NT2/D1 (cell line): Measurements from ENCODE around the gene MEG3.

ENCODE experiments used
- DNase-seq: peaks from one replicate; pipeline ENCODE4 v3.0.0-alpha.2; 2011; ENCODE audit warnings: low read depth, low spot score
- H3K27me3 ChIP-seq: 2 replicates; pipeline ENCODE4 v1.6.0; 2011; ENCODE audit warnings: mild to moderate bottlenecking; ENCODE audit not compliant: insufficient read length, insufficient read depth
- H3K36me3 ChIP-seq: 2 replicates; pipeline ENCODE4 v1.6.1; 2011; ENCODE audit warnings: mild to moderate bottlenecking, low read length, mixed read lengths; ENCODE audit not compliant: insufficient read depth, insufficient read length
- H3K4me1 ChIP-seq: 2 replicates; pipeline ENCODE4 v1.5.1; 2011; ENCODE audit not compliant: insufficient read depth, insufficient read length
- H3K4me3 ChIP-seq: 2 replicates; pipeline ENCODE4 v1.5.1; 2011; ENCODE audit warnings: low read depth; ENCODE audit not compliant: insufficient read length
- H3K9ac ChIP-seq: 2 replicates; pipeline ENCODE4 v1.6.0; 2011; ENCODE audit warnings: low read depth; ENCODE audit not compliant: insufficient read length
- H3K9me3 ChIP-seq: 2 replicates; pipeline ENCODE4 v1.5.1; 2011; ENCODE audit warnings: mild to moderate bottlenecking, low read length; ENCODE audit not compliant: insufficient read depth
- SUZ12 ChIP-seq: IDR thresholded peaks from 2 replicates; pipeline ENCODE4 v1.6.1; 2011; ENCODE audit not compliant: insufficient read length, insufficient read depth; ENCODE audit errors: extremely low read depth
- YY1 ChIP-seq: IDR thresholded peaks from 2 replicates; pipeline ENCODE4 v1.6.1; 2011; ENCODE audit not compliant: insufficient read length, insufficient read depth
- ZNF274 ChIP-seq: IDR thresholded peaks from 2 replicates; pipeline ENCODE4 v1.6.1; 2011; ENCODE audit warnings: mild to moderate bottlenecking, low read depth, low read length

The MEG3 gene

DNA sequence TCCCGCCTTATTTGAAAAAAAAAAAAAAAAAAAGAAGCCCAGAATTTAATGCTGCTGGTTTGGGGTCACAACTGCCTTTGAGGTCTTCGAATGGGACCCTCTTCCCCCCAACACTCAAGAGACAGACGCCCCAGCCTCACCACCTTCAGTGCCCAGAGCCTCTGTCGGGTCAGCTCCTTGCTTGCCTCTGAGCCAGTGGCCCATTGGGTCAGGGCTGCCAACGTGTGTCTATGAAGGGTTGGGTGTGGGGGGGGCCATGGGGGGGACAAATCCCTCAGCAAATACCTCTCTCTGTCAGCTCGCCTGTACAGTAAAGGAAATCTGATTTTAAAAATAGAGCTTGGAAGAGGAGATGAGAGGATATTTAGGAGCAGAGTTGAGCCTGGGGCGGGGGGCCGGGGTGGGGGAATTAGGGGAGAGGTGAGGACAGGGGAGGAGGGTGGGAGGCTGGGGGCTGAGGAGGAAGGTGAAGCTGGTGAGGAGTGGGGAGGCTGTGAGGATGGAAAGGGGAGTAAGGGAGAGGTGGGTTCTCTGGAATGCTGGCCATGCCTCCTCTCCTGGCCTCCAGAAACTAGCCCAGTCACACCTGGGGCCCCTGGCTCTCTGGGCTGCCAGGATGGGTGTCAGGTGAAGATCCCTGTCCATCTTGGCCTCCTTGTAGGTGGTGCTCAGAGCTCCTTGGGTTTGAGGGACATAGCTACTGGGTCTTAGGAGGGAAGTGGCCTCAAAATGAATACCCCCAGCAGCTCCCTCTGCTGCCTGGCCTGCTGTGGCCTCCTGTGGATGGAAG lies 64.3 kb downstream of the MEG3 start:
- TF ChIP-seq SUZ12 (no peak), ZNF274 (no peak), YY1 (no peak)
- no peaks in the 10 kb centered on the region for H3K36me3 ChIP-seq
- no peak overlapping the region for H3K9ac ChIP-seq
- no peaks in the 10 kb centered on the region for H3K27me3 ChIP-seq
- DNase-seq: no peak
- H3K4me1 ChIP-seq: no peaks in the 10 kb centered on the region
- H3K9me3 ChIP-seq: no peaks in the 10 kb centered on the region
- no peak overlapping the region for H3K4me3 ChIP-seq

DNA sequence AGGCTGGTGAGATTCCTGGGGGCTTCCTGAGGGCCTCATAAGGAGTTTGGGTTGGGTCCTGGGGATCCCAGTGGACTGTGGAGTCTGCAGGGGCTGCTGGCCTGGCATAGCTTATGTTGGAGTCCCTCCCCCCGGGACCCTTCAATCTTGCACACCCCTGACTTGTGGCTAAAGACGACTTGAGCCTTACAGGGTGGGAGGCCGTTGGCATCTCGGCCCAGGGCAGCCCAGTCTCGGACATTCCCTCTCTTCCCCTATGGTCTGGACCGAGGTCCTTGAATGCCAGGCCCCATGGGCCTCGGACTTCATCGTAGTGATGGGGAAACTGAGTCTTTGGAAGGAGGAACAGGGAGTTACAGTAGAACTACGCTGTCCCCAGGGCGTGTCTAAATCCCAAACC lies 65.1 kb downstream of the MEG3 start:
- Histone ChIP-seq H3K9ac (no peak overlapping the region), H3K4me3 (no peak overlapping the region), H3K36me3 (no peaks in the 10 kb centered on the region), H3K9me3 (no peaks in the 10 kb centered on the region), H3K27me3 (no peaks in the 10 kb centered on the region), H3K4me1 (no peaks in the 10 kb centered on the region)
- DNase-seq: no peak
- no peak for TF ChIP-seq ZNF274
- TF ChIP-seq SUZ12: no peak
- no peak for TF ChIP-seq YY1

DNA sequence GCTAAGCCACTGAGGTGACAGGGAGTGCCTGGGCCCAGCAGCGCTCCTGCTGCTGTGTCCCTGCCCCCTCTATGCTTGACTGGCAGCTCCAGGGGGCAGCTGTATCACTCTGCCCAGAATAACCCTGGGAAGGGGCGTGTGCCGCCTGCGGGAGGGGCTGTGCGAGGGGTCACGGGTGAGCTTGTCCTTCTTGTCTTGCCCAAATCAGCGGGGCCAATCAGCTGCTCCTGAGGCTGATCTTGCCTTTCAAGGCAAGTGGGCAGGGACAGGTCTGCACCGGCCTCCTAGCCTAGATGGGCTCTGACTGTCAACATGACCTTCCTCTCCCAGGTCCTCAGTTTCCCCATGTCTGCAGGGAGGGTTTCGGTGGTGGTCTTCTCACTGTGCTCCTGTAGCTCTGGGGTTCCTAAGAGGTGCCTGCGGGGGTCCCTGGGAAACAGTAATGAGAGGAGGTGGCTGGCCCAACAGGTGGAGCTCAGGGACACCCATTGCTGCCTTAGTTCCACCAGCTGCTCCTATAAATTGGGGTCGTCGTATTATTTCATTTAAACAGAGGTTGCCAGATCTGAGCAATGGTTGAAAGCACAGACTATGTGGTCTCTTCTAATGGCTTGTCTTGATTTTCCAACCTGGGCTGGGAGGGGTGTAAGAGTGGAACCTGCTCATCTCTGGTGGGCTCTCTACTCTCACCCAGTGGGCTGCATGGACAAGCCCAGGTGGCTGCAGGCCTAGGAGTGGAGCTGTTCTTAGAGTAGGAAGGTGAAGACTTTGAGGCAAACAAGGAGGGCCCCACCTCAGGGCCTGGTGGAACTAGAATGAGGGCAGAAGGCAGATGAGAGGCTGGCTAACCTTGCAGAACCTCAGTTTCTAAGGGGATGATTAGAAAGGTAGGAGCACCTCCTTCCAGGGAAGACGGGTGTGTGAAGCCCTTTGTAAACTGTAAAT lies 65.9 kb downstream of the MEG3 start:
- H3K27me3 ChIP-seq: no peaks in the 10 kb centered on the region
- H3K9ac ChIP-seq: no peak overlapping the region
- H3K4me1 ChIP-seq: no peaks in the 10 kb centered on the region
- H3K9me3 ChIP-seq: no peaks in the 10 kb centered on the region
- H3K4me3 ChIP-seq: no peak overlapping the region
- DNase-seq: no peak
- TF ChIP-seq YY1 (no peak), ZNF274 (no peak), SUZ12 (no peak)
- no peaks in the 10 kb centered on the region for H3K36me3 ChIP-seq

DNA sequence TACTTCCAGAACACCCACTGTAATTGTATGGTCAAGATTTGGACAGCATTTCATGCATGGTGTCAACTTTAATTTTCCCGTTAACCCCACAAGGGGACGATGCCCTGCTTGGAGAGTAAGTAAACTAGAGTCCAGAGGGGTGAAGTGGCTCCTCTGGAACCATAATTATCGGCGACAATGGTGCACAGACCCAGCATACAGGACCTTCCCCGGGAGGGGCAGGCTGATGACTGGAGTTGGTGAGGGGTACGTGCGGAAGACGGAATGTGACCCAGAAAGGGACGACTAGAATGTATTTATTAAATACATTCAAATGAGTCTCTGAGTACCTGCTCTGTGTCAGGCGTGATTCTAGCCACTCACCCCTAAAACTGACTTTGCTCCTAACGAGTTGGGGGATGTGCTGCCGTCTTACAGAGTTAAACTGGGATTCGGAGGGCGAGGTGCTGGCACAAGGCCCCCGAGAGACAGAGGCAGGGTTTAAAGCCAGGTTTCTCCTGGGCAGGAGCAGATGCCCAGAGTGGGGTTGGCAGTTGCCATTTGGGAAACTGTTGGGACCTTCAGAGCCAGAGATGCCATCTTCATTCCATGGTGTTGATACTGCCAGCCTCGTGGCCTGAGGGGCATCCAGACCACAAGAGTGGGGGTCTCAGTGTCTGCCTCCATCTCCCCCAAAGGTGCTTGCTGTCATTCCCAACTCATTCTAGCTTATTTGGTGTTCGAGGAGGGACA lies 66.7 kb downstream of the MEG3 start:
- H3K9ac ChIP-seq: no peak overlapping the region
- no peaks in the 10 kb centered on the region for H3K27me3 ChIP-seq
- no peak for TF ChIP-seq YY1
- TF ChIP-seq SUZ12: no peak

DNA sequence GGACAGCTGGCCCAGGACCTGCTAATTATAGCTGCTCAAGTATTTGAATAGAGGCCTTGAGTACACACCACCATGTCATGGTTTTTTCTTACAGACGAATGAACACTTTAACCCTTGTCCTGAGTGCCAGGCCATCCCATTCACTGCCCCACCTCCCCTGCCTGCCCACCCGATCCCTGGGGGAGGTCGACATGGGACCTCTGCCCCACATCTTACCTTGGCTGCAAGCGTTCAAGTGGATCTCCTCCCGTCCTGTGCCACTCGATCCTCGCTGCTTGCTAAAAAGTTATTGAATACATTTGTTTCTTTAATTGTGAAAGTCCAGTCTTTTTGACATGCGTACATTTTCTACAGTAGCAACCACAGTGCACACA lies 67.3 kb downstream of the MEG3 start:
- DNase-seq: no peak
- Histone ChIP-seq H3K4me3 (no peak overlapping the region), H3K9me3 (no peaks in the 10 kb centered on the region), H3K4me1 (no peaks in the 10 kb centered on the region), H3K9ac (no peak overlapping the region), H3K36me3 (no peaks in the 10 kb centered on the region), H3K27me3 (no peaks in the 10 kb centered on the region)
- TF ChIP-seq ZNF274 (no peak), SUZ12 (no peak), YY1 (no peak)

More for the DNA sequence above, 66.7 kb downstream of the MEG3 start:
- Histone ChIP-seq H3K9me3 (no peaks in the 10 kb centered on the region), H3K4me3 (no peak overlapping the region), H3K36me3 (no peaks in the 10 kb centered on the region), H3K4me1 (no peaks in the 10 kb centered on the region)
- DNase-seq: no peak

DNA sequence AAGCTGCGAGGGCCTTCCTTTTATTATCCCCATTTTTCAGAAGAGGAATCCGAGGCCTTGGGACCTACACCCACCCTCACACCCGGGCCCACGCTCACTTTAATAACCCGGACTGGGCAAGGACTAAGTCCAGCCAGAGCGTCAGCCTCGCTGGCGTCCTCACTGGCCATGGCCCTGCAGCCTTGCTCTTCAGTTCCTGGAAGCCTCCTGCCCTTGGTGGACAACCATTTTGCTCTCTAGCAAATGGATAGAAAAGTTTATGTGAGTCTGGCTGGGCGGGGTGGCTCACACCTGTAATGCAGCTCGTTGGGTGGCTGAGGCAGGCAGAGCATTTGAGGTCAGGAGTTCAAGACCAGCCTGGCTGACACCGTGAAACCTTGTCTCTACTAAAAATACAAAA lies 67.8 kb downstream of the MEG3 start:
- no peak overlapping the region for H3K4me3 ChIP-seq
- TF ChIP-seq ZNF274 (no peak), YY1 (no peak), SUZ12 (no peak)
- H3K9me3 ChIP-seq: no peaks in the 10 kb centered on the region
- no peak overlapping the region for H3K9ac ChIP-seq
- H3K27me3 ChIP-seq: no peaks in the 10 kb centered on the region
- no peaks in the 10 kb centered on the region for H3K4me1 ChIP-seq
- no peak for DNase-seq
- H3K36me3 ChIP-seq: no peaks in the 10 kb centered on the region
